Cerebellar nuclear complex (tissue), 1 donor: ENCODE results near the gene KIT.

Source experiments
- DNase-seq, 2 experiments: peaks; one replicate each; lab custom pipeline; 2025; lab: John Stamatoyannopoulos, UW

Gene KIT

DNA sequence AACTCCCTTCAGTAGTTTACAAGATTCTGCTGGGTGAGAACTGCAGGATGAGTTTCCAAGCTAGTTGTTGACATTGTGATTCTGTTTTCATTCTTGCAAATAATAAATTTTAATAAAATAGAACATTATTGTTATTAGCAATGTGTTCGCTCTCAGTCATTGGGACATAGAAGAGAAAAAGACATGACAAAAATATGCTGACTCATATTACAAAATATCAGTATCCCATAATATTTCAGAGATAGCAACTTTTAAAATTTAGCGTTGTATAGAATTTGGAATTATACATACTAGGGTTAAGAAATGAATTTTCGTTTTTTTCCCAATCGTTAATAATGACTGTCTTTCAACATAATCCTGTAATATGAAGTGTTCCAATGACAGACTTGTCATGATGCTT, 45.4 kb downstream of the KIT start:
- no peak for DNase-seq

DNA sequence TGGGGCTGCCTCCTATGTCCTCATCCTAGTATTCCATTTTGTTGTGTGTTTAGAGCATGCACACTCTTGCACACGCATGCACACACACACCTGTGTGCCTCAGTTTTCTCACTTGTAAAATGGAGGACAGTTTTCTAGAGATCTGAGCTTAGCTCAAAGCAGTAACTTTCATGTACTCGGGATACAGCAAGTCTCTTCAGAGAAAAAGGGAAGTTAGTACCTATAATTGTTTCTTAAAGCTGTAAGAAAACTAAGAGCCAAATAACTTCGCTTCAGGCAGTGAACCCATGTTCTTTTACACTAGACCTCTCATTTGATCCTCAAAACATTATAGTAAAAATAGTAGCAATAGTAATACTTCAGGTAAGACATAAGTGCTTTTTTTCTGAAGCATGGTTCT, 49.6 kb downstream of the KIT start:
- no peak for DNase-seq

DNA sequence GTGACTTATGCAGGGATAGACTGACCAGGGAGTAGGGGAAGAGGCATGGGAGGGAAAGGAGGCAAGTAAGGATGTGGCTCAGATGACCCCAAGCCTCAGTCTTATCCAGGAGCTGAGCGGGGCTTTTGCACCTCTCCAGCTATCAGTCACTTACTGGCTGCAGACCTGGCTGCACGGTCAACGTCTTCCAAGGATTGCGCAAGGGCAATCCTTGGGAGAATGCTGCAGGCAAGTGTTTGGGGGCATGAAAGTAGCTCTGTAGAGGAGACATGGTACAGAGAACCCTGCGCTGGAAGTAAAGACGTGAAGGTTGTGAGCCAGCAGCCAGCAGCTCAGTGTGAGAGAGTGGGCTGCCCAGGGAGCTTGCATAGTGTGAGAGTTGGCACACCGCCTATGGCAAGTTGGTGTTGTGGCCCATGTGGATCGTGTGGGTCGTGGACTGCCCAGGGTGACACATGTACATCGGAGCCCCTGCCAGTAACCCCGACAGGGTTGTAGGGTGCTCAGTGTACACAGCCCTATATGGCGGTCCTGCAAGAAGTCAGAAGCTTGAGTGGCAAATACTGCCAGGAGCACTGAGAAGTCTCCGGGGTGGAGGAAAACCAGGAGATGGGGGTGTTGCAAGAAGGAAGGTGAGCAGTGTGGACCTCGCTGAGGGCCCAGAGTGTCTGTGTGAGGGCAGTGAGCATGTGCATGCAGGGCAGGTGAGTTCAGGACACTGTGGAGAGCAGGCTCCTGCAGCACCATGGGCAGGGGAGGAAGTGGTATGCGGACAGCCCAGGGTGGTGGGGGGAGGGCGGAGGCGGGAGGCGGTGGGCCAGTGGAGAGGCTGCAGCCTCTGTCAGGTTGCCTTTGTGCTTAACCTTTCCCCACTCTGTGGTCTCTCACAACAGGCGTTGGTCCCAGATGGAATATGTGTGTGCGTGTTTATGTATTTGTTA, 50.9 kb downstream of the KIT start:
- no peak for DNase-seq

GRCh38 chr4:54709400-54709799, 51.6 kb downstream of the KIT start:
- DNase-seq: no peak

- DNase-seq: no peak
These were observed 54.4 kb downstream of the KIT start for GRCh38 chr4:54712206-54712605.

DNA sequence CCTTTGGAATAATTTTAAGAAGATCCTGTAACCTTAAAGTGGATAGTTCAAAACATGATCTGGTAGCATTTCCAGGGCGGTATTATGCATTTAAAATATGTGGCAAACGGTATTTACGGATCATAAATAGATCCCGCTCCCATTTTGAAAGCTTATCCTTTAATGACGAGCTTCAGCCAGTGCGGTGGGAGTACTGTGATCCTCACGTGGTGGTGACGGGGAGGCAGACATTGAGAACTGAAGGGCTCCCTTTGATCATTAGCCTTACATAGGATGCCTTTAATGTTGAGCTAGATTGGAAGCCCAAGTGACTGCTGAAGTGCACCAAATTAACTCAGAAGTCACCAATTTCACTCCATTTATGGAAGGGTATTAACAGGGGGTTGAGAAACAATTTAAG, 56.9 kb downstream of the KIT start:
- no peak for DNase-seq

- DNase-seq: no peak
These were observed 58.8 kb downstream of the KIT start for GRCh38 chr4:54716478-54717065.

DNA sequence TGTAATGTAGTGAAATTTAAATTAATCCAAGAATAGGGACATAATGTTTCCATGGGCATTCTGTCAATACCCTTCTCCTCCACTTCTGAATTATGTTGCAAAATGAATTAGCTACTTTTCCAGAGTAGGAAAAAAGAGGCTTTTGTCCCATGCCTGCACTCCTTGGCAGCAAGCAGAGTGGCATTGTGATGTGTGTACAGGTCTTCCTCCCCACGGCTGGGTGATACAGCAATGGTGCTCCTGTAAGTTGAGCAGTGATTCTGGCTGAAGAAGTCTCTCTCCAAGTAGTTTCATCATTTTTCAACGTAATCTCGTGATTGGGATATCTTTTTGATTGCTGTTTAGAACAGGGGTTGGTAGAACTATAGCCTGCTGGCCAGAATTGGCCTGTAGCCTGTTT, 59.9 kb downstream of the KIT start:
- no peak for DNase-seq

DNA sequence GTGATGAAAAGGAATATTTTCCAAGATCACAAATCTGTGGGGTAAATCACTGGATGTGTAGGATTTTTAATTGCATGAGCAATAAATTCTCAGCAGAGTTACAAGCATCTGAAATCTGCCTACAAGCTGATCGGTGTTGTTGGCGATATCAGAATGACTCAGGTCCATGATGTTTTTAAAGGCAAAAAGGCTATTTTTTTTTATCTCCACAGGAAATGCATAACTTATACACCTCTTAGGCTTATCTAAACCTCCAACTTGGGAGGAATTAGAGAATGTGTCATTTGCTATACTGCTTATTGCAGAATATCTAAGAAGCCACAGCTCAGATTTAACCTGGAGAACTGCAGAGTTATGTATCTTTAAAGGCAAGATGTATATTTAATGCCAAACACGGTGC, 61.6 kb downstream of the KIT start:
- DNase-seq: no peak

- DNase-seq: no peak
These were observed 65.5 kb downstream of the KIT start for GRCh38 chr4:54723220-54723619.

- DNase-seq: no peak
These were observed 66.1 kb downstream of the KIT start for GRCh38 chr4:54723820-54724219.

GRCh38 chr4:54726907-54727306, 69.2 kb downstream of the KIT start:
- DNase-seq: no peak

DNA sequence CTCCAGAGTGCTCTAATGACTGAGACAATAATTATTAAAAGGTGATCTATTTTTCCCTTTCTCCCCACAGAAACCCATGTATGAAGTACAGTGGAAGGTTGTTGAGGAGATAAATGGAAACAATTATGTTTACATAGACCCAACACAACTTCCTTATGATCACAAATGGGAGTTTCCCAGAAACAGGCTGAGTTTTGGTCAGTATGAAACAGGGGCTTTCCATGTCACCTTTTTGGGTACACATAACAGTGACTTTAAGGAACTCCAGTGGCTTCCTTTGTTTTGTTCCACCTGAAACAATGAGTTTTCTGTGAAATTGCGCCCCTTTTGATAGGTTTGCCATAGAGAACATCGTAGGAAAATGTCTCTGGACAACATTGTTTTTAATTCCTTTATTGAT, 69.6 kb downstream of the KIT start:
- DNase-seq: no peak

DNA sequence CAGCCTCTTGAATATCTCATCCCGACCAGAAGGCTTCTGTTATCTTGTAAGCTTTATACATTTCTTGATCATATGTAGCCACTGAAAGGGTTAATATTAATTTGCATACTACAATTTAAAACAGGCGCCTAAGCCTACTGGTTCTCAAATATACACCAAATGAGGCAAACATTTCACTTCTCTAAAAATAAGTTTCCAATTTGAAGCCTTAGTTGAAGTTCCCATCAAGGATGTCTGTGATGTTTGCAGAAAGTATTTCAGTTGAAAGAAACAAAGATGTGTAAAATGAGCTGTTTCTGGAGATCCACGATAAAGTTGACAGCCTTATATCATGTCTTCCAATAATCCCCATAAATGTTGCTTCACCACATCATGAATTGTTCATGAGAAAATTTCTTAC, 70.6 kb downstream of the KIT start:
- no peak for DNase-seq

- no peak for DNase-seq
These were observed 71.5 kb downstream of the KIT start for GRCh38 chr4:54729256-54729655.

DNA sequence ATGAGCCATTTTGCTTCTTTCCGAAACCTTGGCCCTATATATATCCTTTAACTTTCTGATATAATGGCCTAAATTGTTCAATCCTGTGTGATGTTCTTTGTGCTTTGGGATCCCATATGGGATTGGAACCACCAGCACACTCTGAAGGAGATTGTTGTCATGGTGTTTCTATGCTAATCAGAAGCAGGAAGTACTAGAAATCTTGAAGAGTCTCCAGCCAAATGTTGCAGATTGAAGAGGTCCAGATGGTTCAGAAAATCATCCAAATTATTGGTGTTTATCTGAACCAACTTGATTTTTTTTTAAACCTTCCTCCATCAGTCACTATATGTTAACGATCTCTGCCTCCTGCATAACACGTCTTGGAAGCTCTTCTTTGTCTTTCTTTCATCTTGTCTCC, 72.8 kb downstream of the KIT start:
- no peak for DNase-seq

GRCh38 chr4:54731552-54731951, 73.8 kb downstream of the KIT start:
- no peak for DNase-seq

GRCh38 chr4:54731976-54732375, 74.2 kb downstream of the KIT start:
- no peak for DNase-seq

GRCh38 chr4:54737421-54737820, 79.7 kb downstream of the KIT start:
- no peak for DNase-seq

DNA sequence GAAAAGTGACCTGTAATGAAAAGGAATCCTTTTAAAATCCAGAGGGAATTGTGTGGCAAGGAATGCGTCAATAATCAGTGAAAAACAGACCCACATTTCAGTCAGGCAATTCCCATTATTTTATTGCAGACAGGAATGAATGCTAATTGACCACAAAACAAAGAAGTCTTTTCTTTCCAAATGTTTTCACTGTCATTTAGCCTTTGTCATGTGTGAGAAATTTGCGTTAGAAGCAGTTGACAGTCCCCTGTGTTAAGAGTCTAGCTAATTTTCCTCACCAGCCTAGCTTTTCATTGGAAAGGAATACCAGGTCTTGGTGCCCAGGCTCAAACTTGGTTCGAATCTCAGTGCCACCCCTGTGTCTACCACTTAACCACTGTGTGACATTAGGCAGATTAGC, 83.4 kb downstream of the KIT start:
- DNase-seq: no peak

DNA sequence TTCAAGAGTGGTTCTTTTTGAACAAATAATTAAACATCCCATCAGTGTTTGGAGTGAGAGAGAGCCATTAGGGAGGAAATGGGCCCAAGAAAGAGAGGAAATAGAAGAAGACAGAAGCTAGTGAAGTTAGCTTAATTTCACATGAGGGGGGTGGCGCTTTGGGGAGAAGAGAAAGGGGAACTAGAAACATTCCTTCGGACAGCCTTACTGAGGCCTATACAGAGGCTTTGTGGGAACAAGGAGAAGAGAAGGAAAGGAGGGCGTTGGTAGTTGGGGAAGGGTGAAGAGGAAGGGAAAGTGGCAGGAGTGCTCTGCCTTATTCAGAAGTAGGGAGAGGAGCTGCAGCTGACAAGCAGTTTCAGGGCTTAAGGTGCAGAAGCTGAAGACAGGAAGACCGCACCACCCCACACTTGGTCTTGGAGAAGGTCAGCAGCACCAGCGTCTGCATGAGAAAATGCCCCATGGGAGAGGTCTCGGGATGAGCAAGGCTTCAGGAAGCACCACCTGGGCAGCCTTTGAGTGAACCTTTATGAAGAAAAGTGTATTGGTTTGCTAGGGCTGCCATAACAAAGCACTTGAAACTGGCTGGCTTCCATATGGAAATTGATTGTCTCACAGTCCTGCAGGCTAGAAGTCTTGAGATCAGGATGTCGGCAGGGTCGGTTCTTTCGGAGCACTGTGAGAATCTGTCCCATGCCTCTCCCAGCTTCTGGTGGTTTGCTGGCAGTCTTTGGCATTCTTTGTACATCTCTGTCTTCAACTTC, 85.1 kb downstream of the KIT start:
- DNase-seq: no peak

- no peak for DNase-seq
These were observed 85.8 kb downstream of the KIT start for GRCh38 chr4:54743562-54743961.

DNA sequence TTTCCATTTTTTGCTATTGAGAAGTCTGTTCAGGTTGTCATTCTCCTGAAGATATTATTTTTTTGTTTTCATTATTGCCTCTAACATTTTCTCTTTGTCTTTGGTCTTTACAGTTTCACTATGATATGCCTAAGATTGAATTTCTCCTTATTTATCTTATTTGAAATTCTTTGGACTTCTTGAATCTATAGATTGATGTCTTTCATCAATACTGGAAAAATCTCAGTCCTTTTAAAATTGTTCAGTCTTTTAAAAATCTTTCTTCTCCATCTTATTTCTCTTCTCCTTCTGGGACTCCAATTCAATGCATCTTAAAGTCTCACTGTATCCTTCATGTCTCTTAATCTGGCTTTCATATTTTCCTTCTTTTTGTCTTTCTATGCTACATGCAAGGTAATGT, 86.7 kb downstream of the KIT start:
- DNase-seq: no peak
